Thoracic aorta (tissue), 2 donors: ENCODE results near the gene DNASE1L1. TPM values are rescaled to one million over a fixed set of nuclear protein-coding genes. Genes with fewer than 3 reads are reported as not detected.

Experiments used
- ATAC-seq: fragments of 150-250 bp; one replicate; pipeline ENCODE4 v1.8.0; 2017; ENCODE audit warnings: low read depth; ENCODE audit not compliant: insufficient number of reproducible peaks, low FRiP score
- DNase-seq: peaks from one replicate; pipeline ENCODE4 v3.0.0-alpha.2; 2020; ENCODE audit warnings: low spot score
- H3K27ac ChIP-seq, 2 donors: fragments of 200-600 bp; sonication (generic); 1 replicate in 1 of 2; 2 replicates in 1 of 2; pipeline ENCODE4 v1.5.1; 2016; ENCODE audit warnings: mild to moderate bottlenecking in 2 of 2, moderate library complexity in 2 of 2
- H3K27me3 ChIP-seq: fragments of 200-600 bp; sonication (generic); replicated peaks from 2 replicates; pipeline ENCODE4 v1.6.0; 2016; ENCODE audit warnings: mild to moderate bottlenecking; ENCODE audit not compliant: insufficient read depth
- H3K36me3 ChIP-seq: fragments of 200-600 bp; sonication (generic); one replicate; pipeline ENCODE4 v1.5.1; 2016
- H3K4me1 ChIP-seq, 2 donors: fragments of 200-600 bp; sonication (generic); 1 replicate in 1 of 2; 2 replicates in 1 of 2; pipeline versions ENCODE4 v1.5.1 to v1.6.0; 2016; ENCODE audit warnings: low read depth in 2 of 2, mild to moderate bottlenecking in 1 of 2; ENCODE audit not compliant: control insufficient read depth in 1 of 2
- H3K4me3 ChIP-seq: fragments of 200-600 bp; sonication (generic); 2 replicates; pipeline ENCODE4 v1.5.1; 2016; ENCODE audit warnings: mild to moderate bottlenecking
- H3K9me3 ChIP-seq: fragments of 200-600 bp; sonication (generic); 2 replicates; pipeline ENCODE4 v1.5.1; 2016
- total RNA-seq, 2 donors: library from RNA; depleted of rRNA; stranded (reverse); fragments of >200 nt; gene quantifications; one replicate each; pipeline versions ENCODE4 v1.1.0 to v1.2.3, GENCODE V29; 2016
- TF ChIP-seq, protein P1 (sequence below): fragments of 200-600 bp; sonication (generic); IDR thresholded peaks from one replicate; pipeline ENCODE4 v1.5.1; 2019; ENCODE audit warnings: antibody characterized with exemption

DNASE1L1 gene
- total RNA-seq, 2 donors from 2014 or later: 39.9 to 41.8 TPM

GRCh38 chrX:154450312-154450711 lies 41.3 kb upstream of the DNASE1L1 start:
- ATAC-seq: no peak
- Histone ChIP-seq H3K4me1 (peaks cover 1 to 10% of the 10 kb centered on the region in 2 donors), H3K27ac (no peak overlapping the region), H3K36me3 (peaks cover 18% of the 10 kb centered on the region), H3K27me3 (no peaks in the 10 kb centered on the region), H3K9me3 (no peaks in the 10 kb centered on the region), H3K4me3 (no peak overlapping the region)
- DNase-seq: no peak
- TF ChIP-seq, protein P1, sequence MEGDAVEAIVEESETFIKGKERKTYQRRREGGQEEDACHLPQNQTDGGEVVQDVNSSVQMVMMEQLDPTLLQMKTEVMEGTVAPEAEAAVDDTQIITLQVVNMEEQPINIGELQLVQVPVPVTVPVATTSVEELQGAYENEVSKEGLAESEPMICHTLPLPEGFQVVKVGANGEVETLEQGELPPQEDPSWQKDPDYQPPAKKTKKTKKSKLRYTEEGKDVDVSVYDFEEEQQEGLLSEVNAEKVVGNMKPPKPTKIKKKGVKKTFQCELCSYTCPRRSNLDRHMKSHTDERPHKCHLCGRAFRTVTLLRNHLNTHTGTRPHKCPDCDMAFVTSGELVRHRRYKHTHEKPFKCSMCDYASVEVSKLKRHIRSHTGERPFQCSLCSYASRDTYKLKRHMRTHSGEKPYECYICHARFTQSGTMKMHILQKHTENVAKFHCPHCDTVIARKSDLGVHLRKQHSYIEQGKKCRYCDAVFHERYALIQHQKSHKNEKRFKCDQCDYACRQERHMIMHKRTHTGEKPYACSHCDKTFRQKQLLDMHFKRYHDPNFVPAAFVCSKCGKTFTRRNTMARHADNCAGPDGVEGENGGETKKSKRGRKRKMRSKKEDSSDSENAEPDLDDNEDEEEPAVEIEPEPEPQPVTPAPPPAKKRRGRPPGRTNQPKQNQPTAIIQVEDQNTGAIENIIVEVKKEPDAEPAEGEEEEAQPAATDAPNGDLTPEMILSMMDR: no peak

GRCh38 chrX:154449618-154450017 lies 40.6 kb upstream of the DNASE1L1 start:
- no peak for DNase-seq

DNA sequence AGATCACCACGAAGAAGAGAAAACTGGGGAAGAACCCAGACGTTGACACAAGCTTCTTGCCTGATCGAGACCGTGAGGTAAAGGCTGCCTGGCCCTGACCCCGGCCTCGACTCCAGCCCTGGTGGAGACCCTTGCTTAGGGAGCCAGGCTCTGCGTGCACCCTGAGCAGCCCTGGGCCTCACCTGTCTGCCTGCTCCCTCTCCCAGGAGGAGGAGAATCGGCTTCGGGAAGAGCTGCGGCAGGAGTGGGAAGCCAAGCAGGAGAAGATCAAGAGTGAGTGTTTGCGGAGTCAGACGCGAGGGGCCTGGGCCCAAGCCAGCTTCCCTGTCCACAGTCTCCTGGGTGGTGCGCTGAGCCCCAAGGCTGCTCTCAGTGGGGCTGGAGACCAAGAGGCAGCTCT lies 39.4 kb upstream of the DNASE1L1 start:
- no peak overlapping the region for H3K4me3 ChIP-seq
- no peak overlapping the region for H3K27ac ChIP-seq
- H3K27me3 ChIP-seq: no peaks in the 10 kb centered on the region
- peaks cover 6 to 19% of the 10 kb centered on the region in 2 donors for H3K4me1 ChIP-seq
- peaks cover 18% of the 10 kb centered on the region for H3K36me3 ChIP-seq
- no peak for DNase-seq
- TF ChIP-seq, protein P1: no peak
- no peaks in the 10 kb centered on the region for H3K9me3 ChIP-seq
- ATAC-seq: no peak

More at GRCh38 chrX:154449618-154450017, 40.6 kb upstream of the DNASE1L1 start:
- H3K4me3 ChIP-seq: no peak overlapping the region
- peaks cover 6 to 17% of the 10 kb centered on the region in 2 donors for H3K4me1 ChIP-seq
- TF ChIP-seq, protein P1: no peak
- peaks cover 18% of the 10 kb centered on the region for H3K36me3 ChIP-seq
- no peak overlapping the region for H3K27ac ChIP-seq
- H3K9me3 ChIP-seq: no peaks in the 10 kb centered on the region
- H3K27me3 ChIP-seq: no peaks in the 10 kb centered on the region
- ATAC-seq: no peak

GRCh38 chrX:154446430-154446829 lies 37.4 kb upstream of the DNASE1L1 start:
- no peak overlapping the region for H3K4me3 ChIP-seq
- peaks cover 18% of the 10 kb centered on the region for H3K36me3 ChIP-seq
- DNase-seq (no peak), ATAC-seq (no peak)
- no peaks in the 10 kb centered on the region for H3K27me3 ChIP-seq
- H3K9me3 ChIP-seq: no peaks in the 10 kb centered on the region
- TF ChIP-seq, protein P1: no peak
- no peak overlapping the region for H3K27ac ChIP-seq
- H3K4me1 ChIP-seq: peaks cover 6 to 22% of the 10 kb centered on the region in 2 donors

DNA sequence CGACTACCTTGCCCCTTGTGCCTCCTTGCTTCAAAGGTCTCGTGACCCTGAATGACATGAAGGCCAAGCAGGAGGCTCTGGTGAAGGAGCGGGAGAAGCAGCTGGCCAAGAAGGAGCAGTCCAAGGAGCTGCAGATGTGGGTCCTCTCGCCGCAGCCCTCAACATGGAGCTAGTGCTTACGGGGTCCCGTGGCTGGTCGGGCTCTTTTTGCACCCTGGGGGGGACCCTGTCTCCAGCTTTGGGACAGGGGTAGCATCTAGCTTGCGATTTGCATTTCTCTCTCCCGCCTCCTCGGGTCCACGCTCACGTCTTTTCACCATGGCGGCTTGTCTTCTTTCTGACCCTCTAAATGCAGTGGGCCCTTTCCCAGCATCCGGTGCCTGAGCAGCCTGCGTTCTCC lies 36.7 kb upstream of the DNASE1L1 start:
- Histone ChIP-seq H3K4me3 (no peak overlapping the region), H3K36me3 (peaks cover 18% of the 10 kb centered on the region)
- no peak for ATAC-seq

More for the DNA sequence above, 36.7 kb upstream of the DNASE1L1 start:
- Histone ChIP-seq H3K27ac (no peak overlapping the region), H3K9me3 (no peaks in the 10 kb centered on the region), H3K27me3 (no peaks in the 10 kb centered on the region), H3K4me1 (peaks cover 6 to 22% of the 10 kb centered on the region in 2 donors)
- TF ChIP-seq, protein P1: no peak
- DNase-seq: no peak
